Measurements from ENCODE around the gene LRP8.

GRCh38 chr1:53238197-53239155 is 89.4 kb downstream of the LRP8 start, which contains the start of gene MAGOH:
- peak in 1 of 2 donors; percentile 73 for TF ChIP-seq JUND (IDR thresholded peaks at IDR 0.05)
- peak; percentile 3 for TF ChIP-seq CTCF (IDR thresholded peaks at IDR 0.05; ENCODE audit: low read depth, low read length, missing input control)
- TF ChIP-seq GABPA (IDR thresholded peaks at IDR 0.05 in 1 of 2, conservative IDR thresholded peaks at IDR 0.05 in 1 of 2): peak; percentile 94 to 100
- TF ChIP-seq SP1 (IDR thresholded peaks at IDR 0.05): peak; percentile 89
- TF ChIP-seq EGR1 (IDR thresholded peaks at IDR 0.05; ENCODE audit: low read depth in 2 of 2): peak in 1 of 2 donors; percentile 74
- TF ChIP-seq REST (IDR thresholded peaks at IDR 0.05): peak; percentile 86
- TF ChIP-seq ZBTB33 (IDR thresholded peaks at IDR 0.05): peak; percentile 89
- TF ChIP-seq HNF4A (conservative IDR thresholded peaks at IDR 0.05): peak; percentile 77 to 82
- TF ChIP-seq TAF1 (conservative IDR thresholded peaks at IDR 0.05): no peak
- peak; percentile 46 to 51 for TF ChIP-seq RAD21 (IDR thresholded peaks at IDR 0.05)
- TF ChIP-seq NR2F2 (IDR thresholded peaks at IDR 0.05): peak; percentile 92
- peak; percentile 93 for TF ChIP-seq MAX (IDR thresholded peaks at IDR 0.05)
- peak; percentile 50 for TF ChIP-seq HNF4G (IDR thresholded peaks at IDR 0.05)
- TF ChIP-seq FOXA1 (IDR thresholded peaks at IDR 0.05): peak; percentile 72
